Hepatocyte (in vitro differentiated cells): ENCODE data around the gene GKN1. TPM values are rescaled to one million over a fixed set of nuclear protein-coding genes. Genes with fewer than 3 reads are reported as not detected.

Experiments
- DNase-seq: peaks from one replicate; pipeline ENCODE4 v3.0.0-alpha.2; 2016; ENCODE audit warnings: low spot score
- H2AFZ ChIP-seq: fragments of 200-600 bp; sonication (generic); 2 replicates; pipeline ENCODE4 v1.6.0; 2016; ENCODE audit warnings: antibody characterized with exemption, mild to moderate bottlenecking
- H3K27ac ChIP-seq: fragments of 200-600 bp; sonication (generic); 2 replicates; pipeline ENCODE4 v1.5.1; 2016; ENCODE audit warnings: mild to moderate bottlenecking
- H3K27me3 ChIP-seq: fragments of 200-600 bp; sonication (generic); 2 replicates; pipeline ENCODE4 v1.6.1; 2016
- H3K36me3 ChIP-seq: fragments of 200-600 bp; sonication (generic); replicated peaks from 2 replicates; pipeline ENCODE4 v1.5.1; 2016; ENCODE audit warnings: low read depth; ENCODE audit not compliant: insufficient read depth
- H3K4me1 ChIP-seq: fragments of 200-600 bp; sonication (generic); 2 replicates; pipeline ENCODE4 v1.5.1; 2016; ENCODE audit warnings: mild to moderate bottlenecking, moderate library complexity; ENCODE audit not compliant: insufficient read depth
- H3K4me2 ChIP-seq: fragments of 200-600 bp; sonication (generic); 2 replicates; pipeline ENCODE4 v1.6.0; 2016
- H3K4me3 ChIP-seq: fragments of 200-600 bp; sonication (generic); 2 replicates; pipeline ENCODE4 v1.5.1; 2016; ENCODE audit warnings: mild to moderate bottlenecking
- H3K79me2 ChIP-seq: fragments of 200-600 bp; sonication (generic); 2 replicates; pipeline ENCODE4 v1.6.0; 2017; ENCODE audit warnings: mild to moderate bottlenecking
- H3K9me2 ChIP-seq: fragments of 200-600 bp; sonication (generic); replicated peaks from 2 replicates; pipeline ENCODE4 v1.6.0; 2017; ENCODE audit warnings: mild to moderate bottlenecking; ENCODE audit not compliant: insufficient read depth
- H3K9me3 ChIP-seq: fragments of 200-600 bp; sonication (generic); 2 replicates; pipeline ENCODE4 v1.5.1; 2016; ENCODE audit warnings: low read depth, mild to moderate bottlenecking
- H4K20me1 ChIP-seq: fragments of 200-600 bp; sonication (generic); 2 replicates; pipeline ENCODE4 v1.6.0; 2016; ENCODE audit warnings: mild to moderate bottlenecking; ENCODE audit not compliant: insufficient read depth, poor library complexity, severe bottlenecking
- EZH2 ChIP-seq: fragments of 200-600 bp; sonication (generic); IDR thresholded peaks from 2 replicates; pipeline ENCODE4 v1.6.1; 2016; ENCODE audit warnings: antibody characterized with exemption, mild to moderate bottlenecking, borderline replicate concordance
- EZH2phosphoT487 ChIP-seq: fragments of 200-600 bp; sonication (generic); IDR thresholded peaks from one replicate; pipeline ENCODE4 v1.6.1; 2018; ENCODE audit warnings: antibody characterized with exemption, mild to moderate bottlenecking, low read depth, moderate library complexity; ENCODE audit not compliant: unreplicated experiment, severe bottlenecking
- WGBS: methylation state at CpG from one replicate; pipeline ENCODE4 v1.1.6; 2016; ENCODE audit warnings: low lambda C conversion rate; ENCODE audit errors: missing lambda C conversion rate; 5-methylcytosine and 5-hydroxymethylcytosine counted together
- polyA plus RNA-seq: library from polyadenylated mRNA; unstranded; fragments of >200 nt; fragmentation: Nextera tagmentation; extraction: Ambion mirVana; gene quantifications from 2 replicates; pipeline ENCODE4 v1.2.1, GENCODE V29; 2016
- total RNA-seq: library from RNA; depleted of rRNA; stranded (reverse); fragments of >200 nt; gene quantifications from 2 replicates; pipeline ENCODE4 v1.2.3, GENCODE V29; 2014
- TF ChIP-seq, protein P1 (sequence below): fragments of 200-600 bp; sonication (generic); IDR thresholded peaks from 2 replicates; pipeline ENCODE4 v1.5.1; 2016; ENCODE audit warnings: antibody characterized with exemption, mild to moderate bottlenecking; ENCODE audit not compliant: poor library complexity

The GKN1 gene
- total and polyA plus RNA-seq, 2 experiments from 2014 or later: 0.25 to 0.53 TPM

DNA sequence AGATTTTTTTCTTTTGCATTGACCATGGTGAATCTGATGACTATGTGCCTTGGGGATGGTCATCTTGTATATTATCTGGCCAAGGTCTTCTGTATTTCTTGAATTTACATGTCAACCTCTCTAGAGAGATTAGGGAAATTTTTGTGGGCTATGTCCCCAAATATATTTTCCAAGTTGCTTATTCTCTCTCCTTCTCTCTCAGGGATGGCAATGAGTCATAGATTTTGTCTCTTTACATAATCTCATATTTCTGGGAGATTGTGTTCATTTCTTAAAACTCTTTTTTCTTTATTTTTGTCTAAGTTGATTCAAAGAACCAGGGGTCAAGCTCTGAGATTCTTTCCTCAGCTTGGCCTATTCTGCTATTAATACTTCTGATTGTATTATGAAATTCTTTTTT is 31.6 kb upstream of the GKN1 start:
- H3K79me2 ChIP-seq: no peaks in the 10 kb centered on the region
- peaks cover 3% of the 10 kb centered on the region for H3K27me3 ChIP-seq
- H3K36me3 ChIP-seq: no peaks in the 10 kb centered on the region
- no peaks in the 10 kb centered on the region for H3K9me2 ChIP-seq
- no peak for DNase-seq
- H2AFZ ChIP-seq: no peak overlapping the region
- no peak overlapping the region for H3K4me2 ChIP-seq
- H3K4me1 ChIP-seq: no peaks in the 10 kb centered on the region
- no peaks in the 10 kb centered on the region for H3K9me3 ChIP-seq
- no peaks in the 10 kb centered on the region for H4K20me1 ChIP-seq
- H3K27ac ChIP-seq: no peak overlapping the region
- no peak overlapping the region for H3K4me3 ChIP-seq
- TF ChIP-seq EZH2 (no peak), EZH2phosphoT487 (no peak)
- TF ChIP-seq, protein P1, sequence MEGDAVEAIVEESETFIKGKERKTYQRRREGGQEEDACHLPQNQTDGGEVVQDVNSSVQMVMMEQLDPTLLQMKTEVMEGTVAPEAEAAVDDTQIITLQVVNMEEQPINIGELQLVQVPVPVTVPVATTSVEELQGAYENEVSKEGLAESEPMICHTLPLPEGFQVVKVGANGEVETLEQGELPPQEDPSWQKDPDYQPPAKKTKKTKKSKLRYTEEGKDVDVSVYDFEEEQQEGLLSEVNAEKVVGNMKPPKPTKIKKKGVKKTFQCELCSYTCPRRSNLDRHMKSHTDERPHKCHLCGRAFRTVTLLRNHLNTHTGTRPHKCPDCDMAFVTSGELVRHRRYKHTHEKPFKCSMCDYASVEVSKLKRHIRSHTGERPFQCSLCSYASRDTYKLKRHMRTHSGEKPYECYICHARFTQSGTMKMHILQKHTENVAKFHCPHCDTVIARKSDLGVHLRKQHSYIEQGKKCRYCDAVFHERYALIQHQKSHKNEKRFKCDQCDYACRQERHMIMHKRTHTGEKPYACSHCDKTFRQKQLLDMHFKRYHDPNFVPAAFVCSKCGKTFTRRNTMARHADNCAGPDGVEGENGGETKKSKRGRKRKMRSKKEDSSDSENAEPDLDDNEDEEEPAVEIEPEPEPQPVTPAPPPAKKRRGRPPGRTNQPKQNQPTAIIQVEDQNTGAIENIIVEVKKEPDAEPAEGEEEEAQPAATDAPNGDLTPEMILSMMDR: no peak

DNA sequence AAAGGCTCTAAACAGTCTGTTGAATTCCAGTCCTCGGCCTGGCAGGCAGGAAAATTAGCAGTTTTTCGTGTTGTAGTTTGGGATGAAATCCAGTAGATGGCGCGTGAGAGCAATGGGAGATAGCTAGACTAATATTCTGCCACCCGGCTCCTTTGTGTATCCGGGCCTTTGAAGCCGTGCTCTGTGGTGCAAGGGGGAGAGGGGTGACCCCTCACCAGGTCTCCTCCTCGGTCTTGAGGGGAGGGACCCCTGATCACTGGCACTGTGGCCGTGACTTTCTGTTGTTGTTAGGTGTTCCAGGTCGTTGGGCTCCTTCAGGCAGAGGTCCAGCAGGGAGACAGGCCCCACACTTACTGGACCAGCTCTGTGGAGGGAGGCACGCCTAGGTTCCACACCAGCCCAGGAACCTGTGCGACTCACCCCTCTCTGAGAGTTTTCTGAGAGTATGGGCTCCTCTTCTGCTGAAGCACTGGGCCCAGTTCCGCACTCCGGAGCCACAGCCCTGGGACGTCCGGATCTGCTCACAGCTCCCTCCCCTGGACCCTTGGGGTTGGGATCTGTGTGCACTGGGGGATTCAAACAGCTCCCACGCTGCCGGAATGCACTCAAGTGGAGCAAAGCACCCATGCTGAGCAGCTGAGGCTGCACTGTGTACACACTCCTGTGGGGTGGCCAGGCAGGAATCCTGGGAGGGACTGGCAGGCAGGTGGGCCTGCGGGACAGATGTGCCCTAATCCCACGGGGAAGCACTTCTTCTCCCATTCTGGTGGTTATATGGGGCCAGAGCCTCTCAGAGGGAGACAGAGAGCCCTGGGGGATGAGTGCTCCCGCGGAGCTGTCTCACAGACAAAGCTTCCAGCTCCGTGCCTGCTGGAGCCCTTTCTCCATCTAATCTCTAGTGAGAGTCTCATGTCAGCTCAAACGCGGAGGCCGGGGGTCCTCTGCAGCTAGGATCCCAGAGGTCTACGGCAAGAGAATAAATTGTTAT is 30.6 kb upstream of the GKN1 start:
- no peaks in the 10 kb centered on the region for H3K36me3 ChIP-seq
- no peak overlapping the region for H3K4me3 ChIP-seq
- TF ChIP-seq EZH2 (no peak), EZH2phosphoT487 (no peak)
- TF ChIP-seq, protein P1: peak; percentile 81
- no peaks in the 10 kb centered on the region for H3K9me2 ChIP-seq
- peak; percentile 76 for DNase-seq
- 36% methylated on average over 27 of the region's 27 CpGs for WGBS
- H3K4me2 ChIP-seq: no peak overlapping the region
- no peak overlapping the region for H3K27ac ChIP-seq
- no peaks in the 10 kb centered on the region for H4K20me1 ChIP-seq
- H3K79me2 ChIP-seq: no peaks in the 10 kb centered on the region
- H2AFZ ChIP-seq: peak overlapping the region; percentile 19
- H3K9me3 ChIP-seq: no peaks in the 10 kb centered on the region
- peaks cover 3% of the 10 kb centered on the region for H3K27me3 ChIP-seq
- H3K4me1 ChIP-seq: no peaks in the 10 kb centered on the region

DNA sequence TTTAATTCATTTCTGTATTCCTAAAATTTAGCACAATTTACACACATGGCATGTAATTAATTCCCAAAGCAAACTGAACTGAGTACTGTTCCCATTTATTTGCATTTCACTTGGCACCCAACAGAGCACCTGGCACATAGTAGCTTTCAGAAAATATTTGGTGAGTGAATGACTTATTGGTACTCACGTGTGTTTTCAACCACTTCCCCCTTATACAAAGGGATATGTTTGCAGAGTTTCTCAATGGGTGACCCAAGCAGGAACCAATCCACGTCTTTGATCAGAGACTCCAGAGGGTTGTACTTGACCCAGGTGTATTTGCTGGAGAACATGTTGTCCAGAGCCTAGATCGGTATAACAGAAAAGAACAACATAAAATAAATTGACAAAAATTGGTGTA is 28.3 kb upstream of the GKN1 start:
- Histone ChIP-seq H3K9me3 (no peaks in the 10 kb centered on the region), H3K27ac (no peak overlapping the region), H3K4me3 (no peak overlapping the region), H3K79me2 (no peaks in the 10 kb centered on the region), H3K4me2 (no peak overlapping the region), H3K36me3 (no peaks in the 10 kb centered on the region), H4K20me1 (no peaks in the 10 kb centered on the region), H3K9me2 (no peaks in the 10 kb centered on the region), H3K27me3 (peaks cover 3% of the 10 kb centered on the region), H2AFZ (no peak overlapping the region), H3K4me1 (no peaks in the 10 kb centered on the region)
- 82% methylated on average over 3 of the region's 3 CpGs for WGBS
- DNase-seq: no peak
- no peak for TF ChIP-seq EZH2
- TF ChIP-seq, protein P1: no peak
- TF ChIP-seq EZH2phosphoT487: no peak
